Duodenal mucosa (tissue), 2 donors: Measurements from ENCODE around the gene HIGD2B.
"Not testable (repeated sequence)": the region's sequence is repeated elsewhere in the genome, so short reads cannot be mapped to it uniquely, and the experiment has no call there.

Experiments used
- H3K27ac ChIP-seq: one replicate; pipeline ENCODE4 v1.7.0; 2013; ENCODE audit warnings: low read depth, low read length
- H3K27me3 ChIP-seq, 2 donors: one replicate each; pipeline ENCODE4 v1.7.0; 2013; ENCODE audit warnings: low read length in 2 of 2, control low read depth in 1 of 2; ENCODE audit not compliant: insufficient read depth in 2 of 2, control insufficient read depth in 1 of 2
- H3K36me3 ChIP-seq, 2 donors: one replicate each; pipeline ENCODE4 v1.7.0; 2013; ENCODE audit warnings: low read length in 2 of 2, control low read depth in 1 of 2; ENCODE audit not compliant: insufficient read depth in 2 of 2, control insufficient read depth in 1 of 2
- H3K4me1 ChIP-seq, 2 donors: one replicate each; pipeline ENCODE4 v1.7.0; 2013; ENCODE audit warnings: low read length in 2 of 2, control low read depth in 1 of 2; ENCODE audit not compliant: insufficient read depth in 2 of 2, control insufficient read depth in 1 of 2
- H3K4me3 ChIP-seq, 2 donors: one replicate each; pipeline ENCODE4 v1.7.0; 2013; ENCODE audit warnings: low read length in 2 of 2, low read depth in 1 of 2
- H3K9ac ChIP-seq, 2 donors: one replicate each; pipeline ENCODE4 v1.7.0; 2013; ENCODE audit warnings: low read length in 2 of 2, low read depth in 1 of 2
- H3K9me3 ChIP-seq, 2 donors: one replicate each; pipeline ENCODE4 v1.7.0; 2013; ENCODE audit warnings: low read length in 2 of 2, control low read depth in 1 of 2; ENCODE audit not compliant: control insufficient read depth in 1 of 2

Gene HIGD2B

DNA sequence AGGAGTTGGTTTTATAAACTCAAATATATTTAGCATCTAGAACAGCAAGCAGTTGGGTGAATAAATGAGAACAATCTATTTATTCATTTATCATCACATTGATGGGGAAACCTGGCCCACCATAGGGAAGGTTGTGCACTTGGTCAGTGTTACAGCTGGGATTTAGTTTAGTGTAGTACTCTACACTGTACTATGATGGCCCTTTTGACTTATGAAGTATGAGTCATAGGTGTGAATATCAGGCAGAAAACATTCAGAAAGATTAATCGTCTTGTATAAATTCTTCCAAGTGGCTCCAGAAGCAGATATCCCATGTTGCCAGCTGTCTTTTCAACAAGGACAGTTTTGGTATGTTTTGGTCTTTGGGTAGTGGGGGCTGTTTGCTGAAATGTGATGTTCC, 38.0 kb upstream of the HIGD2B start:
- no peak overlapping the region for H3K27ac ChIP-seq
- no peaks in the 10 kb centered on the region for H3K9me3 ChIP-seq
- H3K9ac ChIP-seq, result no peak overlapping the region
- peaks cover 0 to 7% of the 10 kb centered on the region in 2 donors for H3K36me3 ChIP-seq
- no peak overlapping the region for H3K4me3 ChIP-seq
- no peaks in the 10 kb centered on the region for H3K4me1 ChIP-seq
- no peaks in the 10 kb centered on the region for H3K27me3 ChIP-seq

- Histone ChIP-seq H3K4me3 (no peak overlapping the region), H3K27me3 (no peaks in the 10 kb centered on the region), H3K36me3 (peaks cover 3 to 11% of the 10 kb centered on the region in 2 donors)
These were observed 36.2 kb upstream of the HIGD2B start for GRCh38 chr15:72722071-72722696.

GRCh38 chr15:72708551-72709303, 22.7 kb upstream of the HIGD2B start:
- H3K9me3 ChIP-seq, H3K4me1 ChIP-seq, H3K4me3 ChIP-seq, H3K36me3 ChIP-seq, H3K9ac ChIP-seq, H3K27me3 ChIP-seq, H3K27ac ChIP-seq: not testable (repeated sequence)

More at GRCh38 chr15:72722071-72722696, 36.2 kb upstream of the HIGD2B start:
- no peak overlapping the region for H3K27ac ChIP-seq
- H3K4me1 ChIP-seq, result no peaks in the 10 kb centered on the region
- H3K9me3 ChIP-seq, result no peaks in the 10 kb centered on the region
- H3K9ac ChIP-seq, result no peak overlapping the region

- Histone ChIP-seq H3K27ac (no peak overlapping the region), H3K9me3 (no peaks in the 10 kb centered on the region), H3K4me3 (no peak overlapping the region), H3K27me3 (no peaks in the 10 kb centered on the region), H3K9ac (no peak overlapping the region), H3K4me1 (peaks cover 0 to 4% of the 10 kb centered on the region in 2 donors), H3K36me3 (no peaks in the 10 kb centered on the region)
These were observed 20.3 kb upstream of the HIGD2B start for GRCh38 chr15:72706266-72706665.

GRCh38 chr15:72700076-72700475, 14.1 kb upstream of the HIGD2B start:
- no peaks in the 10 kb centered on the region for H3K9me3 ChIP-seq
- no peak overlapping the region for H3K9ac ChIP-seq
- no peak overlapping the region for H3K4me3 ChIP-seq
- peaks cover 0 to 4% of the 10 kb centered on the region in 2 donors for H3K4me1 ChIP-seq
- H3K27me3 ChIP-seq, result no peaks in the 10 kb centered on the region
- H3K36me3 ChIP-seq, result no peaks in the 10 kb centered on the region
- no peak overlapping the region for H3K27ac ChIP-seq

GRCh38 chr15:72698938-72699337, 13.0 kb upstream of the HIGD2B start:
- no peaks in the 10 kb centered on the region for H3K27me3 ChIP-seq
- H3K9me3 ChIP-seq, result no peaks in the 10 kb centered on the region
- H3K4me3 ChIP-seq, result no peak overlapping the region
- H3K9ac ChIP-seq, result no peak overlapping the region
- H3K36me3 ChIP-seq, result no peaks in the 10 kb centered on the region
- H3K4me1 ChIP-seq, result peaks cover 0 to 4% of the 10 kb centered on the region in 2 donors
- H3K27ac ChIP-seq, result no peak overlapping the region

- no peak overlapping the region for H3K4me3 ChIP-seq
- H3K9me3 ChIP-seq, result no peaks in the 10 kb centered on the region
- no peak overlapping the region for H3K27ac ChIP-seq
- H3K36me3 ChIP-seq, result no peaks in the 10 kb centered on the region
- H3K4me1 ChIP-seq, result no peaks in the 10 kb centered on the region
- H3K27me3 ChIP-seq, result no peaks in the 10 kb centered on the region
- no peak overlapping the region for H3K9ac ChIP-seq
These were observed 5.0 kb upstream of the HIGD2B start for GRCh38 chr15:72690938-72691337.

DNA sequence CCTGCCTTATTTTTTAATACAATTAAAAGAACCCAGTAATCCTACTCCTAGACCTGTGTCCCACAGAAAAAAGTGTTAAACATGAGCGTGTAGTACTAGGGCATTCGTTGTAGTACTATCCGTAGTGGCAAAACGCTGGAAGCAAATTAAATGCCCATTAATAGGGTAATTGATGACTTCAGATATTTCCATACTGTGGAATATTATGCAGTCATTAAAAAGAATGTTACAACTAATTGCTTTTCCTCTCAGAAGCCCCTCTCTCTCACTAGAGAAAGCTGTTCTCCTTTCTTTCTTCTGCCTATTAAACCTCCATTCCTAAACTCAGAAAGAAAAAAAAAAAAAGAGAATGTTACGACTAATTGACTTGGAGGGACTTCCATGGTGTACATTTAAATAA, 2.7 kb upstream of the HIGD2B start:
- Histone ChIP-seq H3K9ac (no peak overlapping the region), H3K9me3 (no peaks in the 10 kb centered on the region), H3K4me3 (no peak overlapping the region), H3K4me1 (peaks cover 0 to 5% of the 10 kb centered on the region in 2 donors), H3K36me3 (no peaks in the 10 kb centered on the region), H3K27ac (no peak overlapping the region), H3K27me3 (no peaks in the 10 kb centered on the region)

DNA sequence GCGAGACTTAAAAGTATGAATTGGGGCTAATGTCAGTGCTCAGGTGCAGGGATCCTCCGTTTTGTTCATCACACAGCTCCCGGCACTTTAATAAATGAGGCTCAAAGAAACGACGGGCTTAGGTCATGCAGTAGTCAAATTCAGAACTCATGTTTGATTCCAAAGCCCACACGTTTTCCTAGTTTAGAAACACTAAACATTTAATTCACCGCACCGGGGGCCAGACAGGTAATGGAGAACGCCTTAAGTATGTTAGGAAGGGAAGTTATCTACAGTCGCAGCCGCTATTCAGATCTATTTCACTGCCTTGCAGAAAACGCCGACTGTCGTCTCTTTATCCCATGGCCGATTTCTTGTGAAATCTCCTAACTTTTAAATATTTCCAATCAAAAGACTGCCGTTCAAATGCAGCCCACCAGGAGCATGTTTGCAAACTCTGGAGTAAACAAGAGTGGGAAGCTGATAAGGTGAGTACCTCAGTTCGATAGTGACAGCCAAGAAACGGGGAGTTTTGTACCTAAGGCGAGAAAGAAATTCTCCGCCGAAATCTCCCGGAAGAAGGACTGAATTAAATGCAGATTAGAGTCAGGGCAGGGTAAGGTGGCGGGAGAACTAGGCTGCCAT, 569 bp downstream of the HIGD2B start:
- Histone ChIP-seq H3K9me3 (no peaks in the 10 kb centered on the region), H3K36me3 (no peaks in the 10 kb centered on the region), H3K4me1 (peaks cover 0 to 5% of the 10 kb centered on the region in 2 donors), H3K4me3 (peak overlapping the region; percentile 94 to 99), H3K9ac (peak overlapping the region; percentile 87 to 91), H3K27me3 (no peaks in the 10 kb centered on the region), H3K27ac (peak overlapping the region; percentile 95)

- Histone ChIP-seq H3K27me3 (no peaks in the 10 kb centered on the region), H3K4me1 (peaks cover 0 to 5% of the 10 kb centered on the region in 2 donors), H3K9ac (no peak overlapping the region), H3K36me3 (no peaks in the 10 kb centered on the region), H3K27ac (no peak overlapping the region), H3K9me3 (no peaks in the 10 kb centered on the region), H3K4me3 (no peak overlapping the region)
These were observed 3.2 kb downstream of the HIGD2B start for GRCh38 chr15:72682772-72683171.
